Psoas muscle (tissue), 8 donors: ENCODE measurements around the gene ASCC3. TPM values are rescaled to one million over a fixed set of nuclear protein-coding genes. Genes with fewer than 3 reads are reported as not detected.
A peak's percentile ranks its signal among the peaks of the same experiment; 100 is the strongest.

ENCODE experiments used
- ATAC-seq, 4 donors: fragments of 200-7000 bp; cut with Tn5 transposase; one replicate each; pipeline ENCODE4 v1.9.1; 2020; ENCODE audit warnings: moderate library complexity in 3 of 4, mild to moderate bottlenecking in 2 of 4
- DNase-seq, 2 donors: peaks; one replicate each; pipeline ENCODE4 v3.0.0-alpha.2; 2020
- H3K27ac ChIP-seq: fragments of 200-600 bp; one replicate; pipeline ENCODE4 v1.8.0; 2022
- H3K27me3 ChIP-seq, 3 donors: fragments of 200-600 bp in 1 of 3; one replicate each; pipeline versions ENCODE4 v1.6.1 to v1.8.0; 2013 to 2022; ENCODE audit warnings: low read length in 2 of 3, mild to moderate bottlenecking in 2 of 3, moderate library complexity in 1 of 3; ENCODE audit not compliant: insufficient read depth in 3 of 3
- H3K36me3 ChIP-seq, 2 donors: fragments of 200-600 bp in 1 of 2; one replicate each; pipeline versions ENCODE4 v1.6.1 to v1.8.0; 2013 to 2022; ENCODE audit warnings: low read depth in 1 of 2, mild to moderate bottlenecking in 1 of 2, moderate library complexity in 1 of 2; ENCODE audit not compliant: insufficient read depth in 1 of 2
- H3K4me1 ChIP-seq: fragments of 200-600 bp; one replicate; pipeline ENCODE4 v1.8.0; 2022
- H3K4me3 ChIP-seq: fragments of 200-600 bp; one replicate; pipeline ENCODE4 v1.8.0; 2022; ENCODE audit warnings: mild to moderate bottlenecking
- H3K9me3 ChIP-seq: fragments of 200-600 bp; one replicate; pipeline ENCODE4 v1.8.0; 2022
- WGBS, 3 donors: extraction: QIAGEN DNeasy Blood & Tissue Kit; methylation state at CpG; one replicate each; pipeline versions ENCODE4 v1.1.6 to v1.1.7; 2013; 5-methylcytosine and 5-hydroxymethylcytosine counted together
- intact Hi-C, 2 donors: fragments of 100-400 bp; cut with DNase I; formaldehyde crosslinking; loops; one replicate each; pipeline versions ENCODE4 v1.11.0 to v1.14.2; 2022
- polyA plus RNA-seq, 3 donors: library from polyadenylated mRNA; stranded (reverse); fragments of 200-250 nt; gene quantifications; one replicate each; pipeline ENCODE4 v1.2.3, GENCODE V29; 2013
- total RNA-seq, 4 donors: library from RNA; stranded (reverse); fragmentation: NEBNext Ultra II Directional in 2 of 4; extraction: Animal tissue kit (Norgen Biotek cat#: 25700) in 2 of 4; gene quantifications; one replicate each; pipeline versions ENCODE4 v1.2.1 to v1.2.4, GENCODE V29; 2021 to 2023
- TF ChIP-seq, protein P1 (sequence below): fragments of 200-600 bp; IDR thresholded peaks from one replicate; pipeline ENCODE4 v1.8.0; 2022; ENCODE audit warnings: antibody characterized with exemption
- donor health status: healthy with polysubstance abuse.
- donor health status: DM: no; HTN: no; CAD: no; lungs with moderate emphysema.
- donor health status: Bipolar disorder and iron deficiency.
- donor health status: healthy.
- donor health status: DM: yes; HTN: yes; CAD: no.
- donor health status: DM: no; HTN: no; CAD: no.
- donor health status: DM: no; HTN: no; CAD: no.
- donor health status: DM: yes; HTN: yes; CAD: no.

ASCC3 gene
- total and polyA plus RNA-seq, 7 donors, result 5.1 to 17.9 (median 11.2) TPM

DNA sequence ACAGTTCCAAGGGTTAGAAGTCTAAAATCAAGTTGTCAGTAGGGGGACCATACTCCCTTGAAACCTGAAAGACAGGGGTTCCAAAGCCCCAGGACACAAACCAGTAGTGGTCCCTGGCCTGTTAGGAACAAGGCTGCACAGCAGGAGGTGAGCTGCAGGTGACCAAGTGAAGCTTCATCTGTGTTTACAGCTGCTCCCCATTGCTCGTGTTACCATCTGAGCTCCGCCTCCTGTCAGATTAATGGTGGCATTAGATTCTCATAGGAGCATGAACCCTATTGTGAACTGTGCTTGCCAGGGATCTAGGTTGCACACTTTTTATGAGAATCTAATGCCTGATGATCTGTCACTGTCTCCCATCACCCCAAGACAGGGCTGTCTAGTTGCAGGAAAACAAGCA, 391.1 kb downstream of the ASCC3 start:
- no peak for DNase-seq
- H3K4me1 ChIP-seq, result no peaks in the 10 kb centered on the region

DNA sequence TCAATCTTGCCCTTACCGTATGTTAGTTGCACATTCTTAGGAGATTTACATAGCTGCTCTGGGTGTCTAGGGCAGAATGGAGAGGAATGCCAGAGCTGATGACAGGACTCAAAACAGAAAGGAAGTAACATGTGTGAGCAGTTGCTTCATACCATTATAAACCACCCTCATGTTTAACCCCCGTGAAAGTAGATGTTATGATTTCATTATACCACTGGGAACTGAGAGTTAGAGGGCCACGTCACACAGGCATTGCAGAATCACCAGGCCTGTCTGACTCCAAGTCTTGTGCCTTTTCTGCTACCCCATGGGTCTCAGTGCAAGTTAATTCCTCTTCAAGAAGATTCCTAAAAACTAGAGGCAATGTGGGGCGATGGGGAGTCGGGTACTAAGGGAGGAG, 392.9 kb downstream of the ASCC3 start:
- no peak for ATAC-seq
- 66 to 71% (median 68%) methylated on average over 5 of the region's 5 CpGs for WGBS, 3 donors
- intact Hi-C loops, result loop anchor here (10.0 kb wide), 3 partner anchors 167 to 493 kb away; partner anchors contain the start of gene MCHR2 (in 1 of the 2)

More for the DNA sequence above, 391.1 kb downstream of the ASCC3 start:
- Histone ChIP-seq H3K4me3 (no peak overlapping the region), H3K27me3 (no peaks in the 10 kb centered on the region), H3K9me3 (no peaks in the 10 kb centered on the region), H3K36me3 (no peaks in the 10 kb centered on the region), H3K27ac (no peak overlapping the region)
- intact Hi-C loops, result no loop called here
- 87 to 93% (median 90%) methylated on average over 2 of the region's 2 CpGs for WGBS, 3 donors
- TF ChIP-seq, protein P1, sequence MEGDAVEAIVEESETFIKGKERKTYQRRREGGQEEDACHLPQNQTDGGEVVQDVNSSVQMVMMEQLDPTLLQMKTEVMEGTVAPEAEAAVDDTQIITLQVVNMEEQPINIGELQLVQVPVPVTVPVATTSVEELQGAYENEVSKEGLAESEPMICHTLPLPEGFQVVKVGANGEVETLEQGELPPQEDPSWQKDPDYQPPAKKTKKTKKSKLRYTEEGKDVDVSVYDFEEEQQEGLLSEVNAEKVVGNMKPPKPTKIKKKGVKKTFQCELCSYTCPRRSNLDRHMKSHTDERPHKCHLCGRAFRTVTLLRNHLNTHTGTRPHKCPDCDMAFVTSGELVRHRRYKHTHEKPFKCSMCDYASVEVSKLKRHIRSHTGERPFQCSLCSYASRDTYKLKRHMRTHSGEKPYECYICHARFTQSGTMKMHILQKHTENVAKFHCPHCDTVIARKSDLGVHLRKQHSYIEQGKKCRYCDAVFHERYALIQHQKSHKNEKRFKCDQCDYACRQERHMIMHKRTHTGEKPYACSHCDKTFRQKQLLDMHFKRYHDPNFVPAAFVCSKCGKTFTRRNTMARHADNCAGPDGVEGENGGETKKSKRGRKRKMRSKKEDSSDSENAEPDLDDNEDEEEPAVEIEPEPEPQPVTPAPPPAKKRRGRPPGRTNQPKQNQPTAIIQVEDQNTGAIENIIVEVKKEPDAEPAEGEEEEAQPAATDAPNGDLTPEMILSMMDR, result no peak
- no peak for ATAC-seq

DNA sequence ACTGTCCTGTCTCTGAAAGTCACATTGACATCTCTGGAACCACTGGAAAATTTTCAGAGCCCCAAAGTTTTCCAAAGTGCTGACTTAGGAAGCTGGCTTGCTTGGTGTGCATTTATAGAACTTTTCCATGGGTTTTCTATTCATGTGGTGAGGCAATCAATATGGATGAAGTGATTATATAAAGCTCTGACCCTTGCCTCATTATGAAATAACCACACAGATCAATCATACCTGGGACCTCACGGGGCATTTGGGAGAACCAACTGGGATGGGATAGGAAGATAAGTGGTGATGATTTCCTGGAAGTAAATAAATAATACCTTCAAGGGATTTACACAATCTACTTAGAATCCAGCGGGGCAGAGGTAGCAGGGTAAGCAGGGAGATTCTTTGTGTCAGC, 393.5 kb downstream of the ASCC3 start:
- Histone ChIP-seq H3K4me1 (no peaks in the 10 kb centered on the region), H3K9me3 (no peaks in the 10 kb centered on the region), H3K27me3 (no peaks in the 10 kb centered on the region), H3K27ac (no peak overlapping the region), H3K4me3 (no peak overlapping the region), H3K36me3 (no peaks in the 10 kb centered on the region)
- WGBS, 3 donors, result 91 to 98% (median 93%) methylated on average over 2 of the region's 2 CpGs
- ATAC-seq, result no peak
- TF ChIP-seq, protein P1, result no peak
- intact Hi-C loops, result loop anchor here (10.0 kb wide), 3 partner anchors 167 to 493 kb away; partner anchors contain the start of gene MCHR2 (in 1 of the 2)
- no peak for DNase-seq

More for the DNA sequence above, 392.9 kb downstream of the ASCC3 start:
- no peaks in the 10 kb centered on the region for H3K27me3 ChIP-seq
- H3K4me3 ChIP-seq, result no peak overlapping the region
- no peaks in the 10 kb centered on the region for H3K36me3 ChIP-seq
- no peak overlapping the region for H3K27ac ChIP-seq
- no peaks in the 10 kb centered on the region for H3K4me1 ChIP-seq
- DNase-seq, result no peak
- TF ChIP-seq, protein P1, result no peak
- H3K9me3 ChIP-seq, result no peaks in the 10 kb centered on the region

DNA sequence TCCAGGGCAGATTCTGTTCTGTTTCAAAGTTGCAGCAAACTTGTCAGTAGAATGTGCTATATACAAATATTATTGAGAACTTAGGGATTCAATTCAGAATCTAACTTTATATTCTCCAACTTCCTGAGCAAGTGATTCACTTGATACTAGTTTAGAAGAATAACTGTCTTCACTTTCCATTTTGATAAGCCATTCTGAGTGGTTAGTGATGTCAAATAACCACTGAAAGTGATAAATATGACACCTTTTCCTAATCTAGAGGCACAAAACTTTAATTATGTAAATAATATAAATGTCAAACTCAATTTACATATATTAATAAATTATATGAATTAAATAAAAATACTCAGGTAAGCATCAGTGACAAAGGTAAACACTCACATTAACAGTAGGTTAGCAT, 395.9 kb downstream of the ASCC3 start:
- ATAC-seq (no peak), DNase-seq (no peak)
- Histone ChIP-seq H3K4me3 (no peak overlapping the region), H3K9me3 (no peaks in the 10 kb centered on the region), H3K4me1 (no peaks in the 10 kb centered on the region), H3K27ac (no peak overlapping the region), H3K36me3 (no peaks in the 10 kb centered on the region), H3K27me3 (no peaks in the 10 kb centered on the region)
- intact Hi-C loops, result loop anchor here (10.0 kb wide), 3 partner anchors 170 to 490 kb away; partner anchors contain the start of gene MCHR2 (in 1 of the 2)
- TF ChIP-seq, protein P1, result no peak

DNA sequence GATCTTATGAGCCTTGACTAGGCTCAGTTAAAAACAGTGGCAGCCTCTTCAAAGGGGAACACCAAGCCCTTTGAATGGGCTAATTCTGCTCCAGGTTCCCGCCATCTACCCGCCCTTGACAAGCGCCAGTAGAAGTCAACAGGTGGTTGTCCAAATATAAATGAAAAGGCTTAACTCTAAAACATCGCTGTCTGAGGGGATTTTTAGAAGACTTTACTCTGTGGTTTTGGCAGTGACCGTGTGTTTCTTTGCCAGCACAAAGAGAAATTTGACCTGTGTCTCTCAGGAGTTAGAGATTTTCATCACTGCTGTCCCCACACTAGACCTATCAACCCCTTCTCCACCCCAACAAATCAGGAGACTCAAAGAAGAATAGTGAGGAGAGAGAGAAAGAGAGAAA, 396.7 kb downstream of the ASCC3 start:
- WGBS, 3 donors, result 35 to 38% (median 37%) methylated on average over 5 of the region's 5 CpGs
- ATAC-seq (peak in 3 of 4 donors; percentile 36 to 39 (median 37)), DNase-seq (no peak)
- intact Hi-C loops, result loop anchor here (10.0 kb wide), 3 partner anchors 170 to 490 kb away; partner anchors contain the start of gene MCHR2 (in 1 of the 2)
- TF ChIP-seq, protein P1, result no peak
- H3K4me3 ChIP-seq, result no peak overlapping the region
- H3K36me3 ChIP-seq, result no peaks in the 10 kb centered on the region
- H3K4me1 ChIP-seq, result no peaks in the 10 kb centered on the region
- no peak overlapping the region for H3K27ac ChIP-seq
- no peaks in the 10 kb centered on the region for H3K9me3 ChIP-seq
- H3K27me3 ChIP-seq, result no peaks in the 10 kb centered on the region
